ENCODE data around the gene ZDHHC5.

Gene ZDHHC5

GRCh38 chr11:57643802-57644201 lies 24.1 kb upstream of the ZDHHC5 start:
- H2BK15ac ChIP-seq (ENCODE audit: low read depth, poor library complexity, severe bottlenecking), result no peak overlapping the region
- peaks cover 16 to 37% of the 10 kb centered on the region in 2 experiments for H3K27me3 ChIP-seq (ENCODE audit: control insufficient read depth in 1 of 2, insufficient read depth in 1 of 2, low read length in 2 of 2)
- no peak overlapping the region for H3K14ac ChIP-seq (ENCODE audit: low read length in 2 of 2)
- no peak overlapping the region for H3K4me2 ChIP-seq (ENCODE audit: low read length, poor library complexity, severe bottlenecking)
- no peak overlapping the region for H3K27ac ChIP-seq (ENCODE audit: low read length, poor library complexity, severe bottlenecking)
- H3K36me3 ChIP-seq (ENCODE audit: control insufficient read depth in 1 of 2, insufficient read depth in 2 of 2, low read depth in 1 of 2, low read length in 2 of 2), result peaks cover 0 to 9% of the 10 kb centered on the region in 2 experiments
- H2AFZ ChIP-seq (ENCODE audit: low read depth, low read length), result no peak overlapping the region
- H3K79me1 ChIP-seq (replicated peaks; ENCODE audit: low read length, poor library complexity, severe bottlenecking), result peaks cover 10% of the 10 kb centered on the region
- no peak overlapping the region for H2AK5ac ChIP-seq (ENCODE audit: low read length, severe bottlenecking)
- DNase-seq, result peak; percentile 37
- no peak overlapping the region for H2BK5ac ChIP-seq (ENCODE audit: low read depth, low read length, poor library complexity, severe bottlenecking)
- no peak overlapping the region for H3K23ac ChIP-seq (ENCODE audit: low read length in 2 of 2)
- H2BK120ac ChIP-seq (ENCODE audit: low read depth, low read length), result no peak overlapping the region
- no peak overlapping the region for H3K4me3 ChIP-seq (ENCODE audit: insufficient read depth in 1 of 2, low read depth in 1 of 2, low read length in 2 of 2)
- no peak overlapping the region for H2BK12ac ChIP-seq (ENCODE audit: low read length in 2 of 2)
- WGBS, result 71% methylated on average over 3 of the region's 3 CpGs
- H4K8ac ChIP-seq (ENCODE audit: low read length), result no peak overlapping the region
- H3K4ac ChIP-seq (ENCODE audit: low read depth in 1 of 2, low read length in 2 of 2), result no peak overlapping the region
- no peaks in the 10 kb centered on the region for H3K9me3 ChIP-seq (ENCODE audit: control insufficient read depth, low read length)
- no peak overlapping the region for H3K18ac ChIP-seq (ENCODE audit: low read depth in 1 of 2, low read length in 2 of 2)
- H3K9ac ChIP-seq (ENCODE audit: low read length), result no peak overlapping the region
- no peak overlapping the region for H4K91ac ChIP-seq (ENCODE audit: low read length)
- peaks cover 45% of the 10 kb centered on the region for H3K4me1 ChIP-seq (ENCODE audit: control insufficient read depth, insufficient read depth, low read depth, low read length)

GRCh38 chr11:57644748-57645688 lies 22.9 kb upstream of the ZDHHC5 start:
- peaks cover 0 to 9% of the 10 kb centered on the region in 2 experiments for H3K36me3 ChIP-seq (ENCODE audit: control insufficient read depth in 1 of 2, insufficient read depth in 2 of 2, low read depth in 1 of 2, low read length in 2 of 2)
- no peak overlapping the region for H4K91ac ChIP-seq (ENCODE audit: low read length)
- H3K79me1 ChIP-seq (replicated peaks; ENCODE audit: low read length, poor library complexity, severe bottlenecking), result peaks cover 10% of the 10 kb centered on the region
- H4K8ac ChIP-seq (ENCODE audit: low read length), result no peak overlapping the region
- peak overlapping the region; percentile 38 for H3K9ac ChIP-seq (ENCODE audit: low read length)
- no peak overlapping the region for H2AK5ac ChIP-seq (ENCODE audit: low read length, severe bottlenecking)
- WGBS, result 30% methylated on average over 15 of the region's 17 CpGs
- no peak overlapping the region for H3K4me3 ChIP-seq (ENCODE audit: insufficient read depth in 1 of 2, low read depth in 1 of 2, low read length in 2 of 2)
- H3K23ac ChIP-seq (ENCODE audit: low read length in 2 of 2), result no peak overlapping the region
- no peak overlapping the region for H2BK15ac ChIP-seq (ENCODE audit: low read depth, poor library complexity, severe bottlenecking)
- H3K27ac ChIP-seq (ENCODE audit: low read length, poor library complexity, severe bottlenecking), result no peak overlapping the region
- no peak overlapping the region for H3K4ac ChIP-seq (ENCODE audit: low read depth in 1 of 2, low read length in 2 of 2)
- no peak overlapping the region for H2BK12ac ChIP-seq (ENCODE audit: low read length in 2 of 2)
- H2BK120ac ChIP-seq (ENCODE audit: low read depth, low read length), result no peak overlapping the region
- peak; percentile 74 for DNase-seq
- peaks cover 50% of the 10 kb centered on the region for H3K4me1 ChIP-seq (ENCODE audit: control insufficient read depth, insufficient read depth, low read depth, low read length)
- H2AFZ ChIP-seq (ENCODE audit: low read depth, low read length), result no peak overlapping the region
- H3K18ac ChIP-seq (ENCODE audit: low read depth in 1 of 2, low read length in 2 of 2), result no peak overlapping the region
- peaks cover 16 to 39% of the 10 kb centered on the region in 2 experiments for H3K27me3 ChIP-seq (ENCODE audit: control insufficient read depth in 1 of 2, insufficient read depth in 1 of 2, low read length in 2 of 2)
- no peak overlapping the region for H3K4me2 ChIP-seq (ENCODE audit: low read length, poor library complexity, severe bottlenecking)
- no peaks in the 10 kb centered on the region for H3K9me3 ChIP-seq (ENCODE audit: control insufficient read depth, low read length)
- H2BK5ac ChIP-seq (ENCODE audit: low read depth, low read length, poor library complexity, severe bottlenecking), result no peak overlapping the region
- H3K14ac ChIP-seq (ENCODE audit: low read length in 2 of 2), result no peak overlapping the region

- H2BK120ac ChIP-seq (ENCODE audit: low read depth, low read length), result no peak overlapping the region
- no peak overlapping the region for H2AFZ ChIP-seq (ENCODE audit: low read depth, low read length)
- no peak overlapping the region for H3K4me2 ChIP-seq (ENCODE audit: low read length, poor library complexity, severe bottlenecking)
- H2AK5ac ChIP-seq (ENCODE audit: low read length, severe bottlenecking), result no peak overlapping the region
- no peaks in the 10 kb centered on the region for H3K9me3 ChIP-seq (ENCODE audit: control insufficient read depth, low read length)
- H4K8ac ChIP-seq (ENCODE audit: low read length), result no peak overlapping the region
- H3K79me1 ChIP-seq (replicated peaks; ENCODE audit: low read length, poor library complexity, severe bottlenecking), result peaks cover 10% of the 10 kb centered on the region
- H3K18ac ChIP-seq (ENCODE audit: low read depth in 1 of 2, low read length in 2 of 2), result no peak overlapping the region
- H3K4ac ChIP-seq (ENCODE audit: low read depth in 1 of 2, low read length in 2 of 2), result no peak overlapping the region
- H3K14ac ChIP-seq (ENCODE audit: low read length in 2 of 2), result no peak overlapping the region
- no peak overlapping the region for H2BK15ac ChIP-seq (ENCODE audit: low read depth, poor library complexity, severe bottlenecking)
- H3K27ac ChIP-seq (ENCODE audit: low read length, poor library complexity, severe bottlenecking), result no peak overlapping the region
- no peak overlapping the region for H2BK12ac ChIP-seq (ENCODE audit: low read length in 2 of 2)
- H3K4me3 ChIP-seq (ENCODE audit: insufficient read depth in 1 of 2, low read depth in 1 of 2, low read length in 2 of 2), result no peak overlapping the region
- 19% methylated on average over 2 of the region's 5 CpGs for WGBS
- H4K91ac ChIP-seq (ENCODE audit: low read length), result peak overlapping the region; percentile 18
- peaks cover 0 to 9% of the 10 kb centered on the region in 2 experiments for H3K36me3 ChIP-seq (ENCODE audit: control insufficient read depth in 1 of 2, insufficient read depth in 2 of 2, low read depth in 1 of 2, low read length in 2 of 2)
- peak overlapping the region; percentile 20 for H3K9ac ChIP-seq (ENCODE audit: low read length)
- peaks cover 16 to 39% of the 10 kb centered on the region in 2 experiments for H3K27me3 ChIP-seq (ENCODE audit: control insufficient read depth in 1 of 2, insufficient read depth in 1 of 2, low read length in 2 of 2)
- DNase-seq, result no peak
- H2BK5ac ChIP-seq (ENCODE audit: low read depth, low read length, poor library complexity, severe bottlenecking), result no peak overlapping the region
- H3K4me1 ChIP-seq (ENCODE audit: control insufficient read depth, insufficient read depth, low read depth, low read length), result peaks cover 46% of the 10 kb centered on the region
- no peak overlapping the region for H3K23ac ChIP-seq (ENCODE audit: low read length in 2 of 2)
Measured at GRCh38 chr11:57645689-57646085, 22.2 kb upstream of the ZDHHC5 start.

DNA sequence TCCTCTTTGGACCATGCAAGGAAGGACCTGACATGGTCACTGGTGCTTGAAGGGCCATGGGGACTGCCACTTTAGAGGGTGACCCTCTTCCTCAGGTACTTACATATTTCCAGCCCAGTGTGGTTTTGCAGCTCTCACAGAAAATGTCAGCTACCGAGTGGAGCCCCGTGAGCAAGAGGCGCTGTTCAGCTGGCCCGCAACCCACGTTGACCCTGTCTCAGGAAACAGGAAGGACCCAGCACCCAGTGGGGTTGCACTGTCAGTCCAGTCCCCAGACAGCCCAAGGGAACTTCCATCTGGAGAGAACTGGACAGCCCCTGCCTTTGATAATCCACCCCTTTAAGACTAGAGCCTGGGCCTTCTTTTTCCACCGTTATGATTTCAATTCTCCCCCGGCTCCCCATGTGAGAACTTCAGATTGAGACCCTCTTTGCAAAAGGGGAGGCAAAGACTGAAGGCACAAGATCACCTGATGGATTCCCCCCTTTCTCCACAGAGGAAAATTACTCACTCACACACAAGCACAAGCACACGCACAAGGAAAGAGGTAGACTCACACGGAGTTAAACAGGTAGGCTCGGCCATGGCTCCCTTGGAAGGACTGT lies 21.6 kb upstream of the ZDHHC5 start:
- Histone ChIP-seq H3K18ac (ENCODE audit: low read depth in 1 of 2, low read length in 2 of 2) (peak overlapping the region in 1 of 2 experiments; percentile 66), H2BK15ac (ENCODE audit: low read depth, poor library complexity, severe bottlenecking) (no peak overlapping the region), H3K9ac (ENCODE audit: low read length) (peak overlapping the region; percentile 42), H3K4me1 (ENCODE audit: control insufficient read depth, insufficient read depth, low read depth, low read length) (peaks cover 43% of the 10 kb centered on the region), H2BK120ac (ENCODE audit: low read depth, low read length) (no peak overlapping the region), H3K23ac (ENCODE audit: low read length in 2 of 2) (no peak overlapping the region), H2AK5ac (ENCODE audit: low read length, severe bottlenecking) (no peak overlapping the region), H3K4me3 (ENCODE audit: insufficient read depth in 1 of 2, low read depth in 1 of 2, low read length in 2 of 2) (no peak overlapping the region), H4K91ac (ENCODE audit: low read length) (no peak overlapping the region), H3K4ac (ENCODE audit: low read depth in 1 of 2, low read length in 2 of 2) (no peak overlapping the region), H3K4me2 (ENCODE audit: low read length, poor library complexity, severe bottlenecking) (no peak overlapping the region), H2BK5ac (ENCODE audit: low read depth, low read length, poor library complexity, severe bottlenecking) (no peak overlapping the region), H3K79me1 (replicated peaks; ENCODE audit: low read length, poor library complexity, severe bottlenecking) (peaks cover 10% of the 10 kb centered on the region), H3K36me3 (ENCODE audit: control insufficient read depth in 1 of 2, insufficient read depth in 2 of 2, low read depth in 1 of 2, low read length in 2 of 2) (peaks cover 0 to 9% of the 10 kb centered on the region in 2 experiments), H4K8ac (ENCODE audit: low read length) (no peak overlapping the region), H2BK12ac (ENCODE audit: low read length in 2 of 2) (no peak overlapping the region), H3K27ac (ENCODE audit: low read length, poor library complexity, severe bottlenecking) (no peak overlapping the region), H3K9me3 (ENCODE audit: control insufficient read depth, low read length) (no peaks in the 10 kb centered on the region), H3K27me3 (ENCODE audit: control insufficient read depth in 1 of 2, insufficient read depth in 1 of 2, low read length in 2 of 2) (peaks cover 16 to 39% of the 10 kb centered on the region in 2 experiments), H3K14ac (ENCODE audit: low read length in 2 of 2) (no peak overlapping the region), H2AFZ (ENCODE audit: low read depth, low read length) (no peak overlapping the region)
- DNase-seq, result no peak
- 40% methylated on average over 10 of the region's 10 CpGs for WGBS
